Stimulated activated CD4-positive, alpha-beta T cell treated with anti-CD3 and anti-CD28 coated beads, Interleukin-1b, Interleukin-23, amount 100 ng/mL, for 4 hours (primary cell): ENCODE data around the gene SLC38A1.
"Not testable (repeated sequence)": the region's sequence is repeated elsewhere in the genome, so short reads cannot be mapped to it uniquely, and the experiment has no call there.

Experiments
- DNase-seq, 2 donors: peaks; one replicate each; pipeline ENCODE4 v3.0.0-alpha.2; 2020; ENCODE audit warnings: low read depth in 2 of 2

SLC38A1 gene

GRCh38 chr12:46264057-46264456, 4.8 kb downstream of the SLC38A1 start:
- no peak for DNase-seq

- no peak for DNase-seq
Observed at GRCh38 chr12:46263140-46264016, 5.5 kb downstream of the SLC38A1 start.

GRCh38 chr12:46261646-46262045, 7.2 kb downstream of the SLC38A1 start:
- no peak for DNase-seq

GRCh38 chr12:46260913-46261476, 7.8 kb downstream of the SLC38A1 start:
- no peak for DNase-seq

GRCh38 chr12:46260124-46260912, 8.5 kb downstream of the SLC38A1 start:
- no peak for DNase-seq

GRCh38 chr12:46259713-46260112, 9.1 kb downstream of the SLC38A1 start:
- no peak for DNase-seq

GRCh38 chr12:46259071-46259470, 9.8 kb downstream of the SLC38A1 start:
- no peak for DNase-seq

GRCh38 chr12:46258129-46258528, 10.7 kb downstream of the SLC38A1 start:
- DNase-seq: no peak

GRCh38 chr12:46256942-46257341, 11.9 kb downstream of the SLC38A1 start:
- DNase-seq: no peak

GRCh38 chr12:46253544-46254162, 15.2 kb downstream of the SLC38A1 start:
- DNase-seq: no peak

- not testable (repeated sequence) for DNase-seq
Observed at GRCh38 chr12:46251994-46252393, 16.8 kb downstream of the SLC38A1 start.

GRCh38 chr12:46249960-46250359, 18.9 kb downstream of the SLC38A1 start:
- DNase-seq: not testable (repeated sequence)

GRCh38 chr12:46246021-46246700, 22.7 kb downstream of the SLC38A1 start:
- DNase-seq: no peak

GRCh38 chr12:46244997-46245396, 23.8 kb downstream of the SLC38A1 start:
- DNase-seq: no peak

- no peak for DNase-seq
Observed at GRCh38 chr12:46244273-46244915, 24.4 kb downstream of the SLC38A1 start.

- DNase-seq: no peak
Observed at GRCh38 chr12:46242569-46242968, 26.3 kb downstream of the SLC38A1 start.

- DNase-seq: no peak
Observed at GRCh38 chr12:46240436-46240835, 28.4 kb downstream of the SLC38A1 start.

GRCh38 chr12:46238821-46239220, 30.0 kb downstream of the SLC38A1 start:
- DNase-seq: no peak

GRCh38 chr12:46237371-46238045, 31.3 kb downstream of the SLC38A1 start:
- no peak for DNase-seq

GRCh38 chr12:46234000-46234399, 34.8 kb downstream of the SLC38A1 start:
- DNase-seq: no peak
